Activated CD4-positive, alpha-beta T cell treated with anti-CD3 and anti-CD28 coated beads for 48 hours (primary cell): ENCODE results near the gene CXCL17.
A peak's percentile ranks its signal among the peaks of the same experiment; 100 is the strongest.
"Not testable (repeated sequence)": the region's sequence is repeated elsewhere in the genome, so short reads cannot be mapped to it uniquely, and the experiment has no call there.

Experiments used
- DNase-seq: peaks from one replicate; pipeline ENCODE4 v3.0.0-alpha.2; 2020

The CXCL17 gene, protein sequence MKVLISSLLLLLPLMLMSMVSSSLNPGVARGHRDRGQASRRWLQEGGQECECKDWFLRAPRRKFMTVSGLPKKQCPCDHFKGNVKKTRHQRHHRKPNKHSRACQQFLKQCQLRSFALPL

DNA sequence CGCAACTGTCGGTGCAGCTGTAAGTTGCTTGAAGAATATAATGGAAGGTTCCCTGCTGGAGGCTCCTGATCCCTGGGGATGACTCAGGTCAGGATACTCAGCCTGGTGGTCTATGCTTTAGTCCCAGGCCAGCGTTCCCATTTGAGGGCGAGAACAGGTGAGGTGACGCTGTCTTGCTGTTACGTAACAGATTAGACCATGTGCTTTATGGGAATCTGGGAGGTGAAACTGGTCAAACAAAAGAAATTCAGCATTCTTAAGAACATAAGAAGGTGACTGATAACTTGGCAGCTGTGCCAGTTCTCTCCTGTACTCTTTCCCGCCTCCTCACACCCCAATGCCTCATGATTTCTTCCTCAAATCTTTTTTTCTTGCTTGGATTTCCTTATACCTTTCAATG, at the start of gene CXCL17:
TSS of gene CXCL17 (minus strand) at position 114 of the 400 bp plus-strand sequence. CDS start 114 bp downstream, outside the sequence.
- DNase-seq = no peak

DNA sequence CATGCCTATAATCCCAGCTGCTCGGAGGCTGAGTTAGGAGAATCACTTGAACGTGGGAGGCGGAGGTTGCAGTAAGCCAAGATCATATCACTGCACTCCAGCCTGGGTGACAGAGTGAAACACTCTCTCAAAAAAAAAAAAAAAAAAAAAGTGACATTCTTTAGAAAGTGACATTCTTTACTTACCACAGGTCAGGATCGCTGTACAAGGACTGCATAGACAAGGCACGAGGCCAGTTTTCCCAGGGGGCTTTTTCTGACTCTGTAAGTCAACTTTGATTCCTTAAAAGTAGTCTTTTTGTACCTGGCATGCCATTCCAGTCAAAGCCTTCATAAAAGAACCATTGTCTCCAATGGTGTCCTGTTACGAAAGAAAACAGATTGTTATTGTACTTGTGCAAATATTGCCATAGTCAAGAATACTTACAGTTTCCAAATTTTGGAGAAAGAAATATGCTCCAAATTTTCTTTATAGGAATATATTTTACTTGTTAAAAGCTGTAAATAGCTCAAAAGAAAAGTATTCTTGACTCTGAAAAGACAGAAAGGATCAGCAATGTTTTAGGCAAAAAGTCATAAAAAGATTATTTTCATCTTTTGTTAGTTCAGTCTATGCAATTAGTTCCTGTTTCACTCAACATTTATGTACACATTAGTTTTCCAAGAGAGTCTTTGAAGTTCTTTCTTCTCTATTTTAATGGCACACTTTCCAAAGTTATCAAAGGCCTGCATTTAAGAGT, 46.2 kb upstream of the CXCL17 start:
- DNase-seq = no peak

DNA sequence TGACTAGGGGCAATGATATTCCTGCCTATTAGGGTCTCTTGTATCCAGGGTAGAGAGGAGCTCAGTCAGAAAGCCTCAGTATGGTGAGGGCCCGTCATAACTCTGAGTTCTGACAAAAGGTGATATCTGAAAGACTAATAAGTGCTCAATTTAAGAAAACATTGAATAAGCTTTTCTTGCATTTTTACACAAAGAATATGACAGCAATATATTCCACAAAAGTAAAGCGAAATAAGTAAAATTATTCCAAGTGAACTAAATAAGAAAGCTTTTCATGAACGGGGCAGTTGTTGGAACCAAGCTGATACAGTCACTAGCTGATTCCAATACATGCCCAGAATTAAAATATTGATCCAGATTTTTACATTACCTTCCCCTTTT, 45.0 kb upstream of the CXCL17 start:
- DNase-seq = no peak

DNA sequence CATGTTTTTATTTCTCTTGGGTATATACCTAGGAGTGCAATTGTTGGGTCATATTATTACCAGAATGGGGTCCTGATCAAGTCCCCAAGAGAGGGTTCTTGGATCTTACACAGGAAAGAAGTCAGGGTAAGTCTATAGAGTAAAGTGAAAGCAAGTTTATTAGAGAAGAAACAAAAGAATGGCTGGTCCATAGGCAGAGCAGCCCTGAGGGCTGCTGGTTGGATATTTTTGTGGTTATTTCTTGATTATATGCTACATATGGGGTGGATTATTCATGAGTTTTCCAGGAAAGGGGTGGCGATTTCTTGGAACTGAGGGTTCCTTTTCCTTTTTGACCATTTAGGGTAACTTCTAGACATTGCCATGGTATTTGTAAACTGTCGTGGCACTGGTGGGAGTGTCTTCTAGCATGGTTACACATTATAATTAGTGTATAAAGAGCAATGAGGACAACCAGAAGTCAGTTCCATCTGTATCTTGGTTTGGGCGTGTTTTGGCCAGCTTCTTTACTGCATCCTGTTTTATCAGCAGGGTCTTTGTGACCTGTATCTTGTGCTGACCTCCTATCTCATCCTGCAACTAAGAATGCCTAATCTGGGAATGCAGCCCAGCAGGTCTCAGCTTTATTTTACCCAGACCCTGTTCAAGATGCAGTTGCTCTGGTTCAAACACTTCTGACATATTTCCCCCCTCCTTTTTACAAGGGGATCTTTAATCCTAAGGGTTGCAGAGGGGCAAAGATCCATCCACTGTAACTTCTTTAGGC, 44.5 kb upstream of the CXCL17 start:
- peak; percentile 11 for DNase-seq

DNA sequence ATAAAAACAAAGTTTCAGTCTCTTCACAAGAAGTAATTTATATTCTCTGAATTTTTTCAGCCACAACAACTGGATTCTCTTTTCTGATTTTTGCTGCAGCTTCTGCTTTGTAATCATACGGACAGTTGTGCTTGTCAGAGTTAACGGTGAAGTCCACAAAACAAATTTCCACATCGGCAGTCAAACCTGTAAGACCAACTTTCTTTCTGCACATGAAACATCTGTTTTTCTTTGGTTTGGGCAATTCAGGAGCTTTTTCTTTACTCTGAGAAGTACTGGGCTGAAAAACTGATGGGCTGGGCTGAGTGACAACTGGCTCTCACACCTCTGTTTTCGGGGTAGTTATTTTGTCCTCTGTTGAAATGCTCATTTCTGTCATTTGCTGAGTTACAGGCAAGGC, 42.3 kb upstream of the CXCL17 start:
- DNase-seq = not testable (repeated sequence)

DNA sequence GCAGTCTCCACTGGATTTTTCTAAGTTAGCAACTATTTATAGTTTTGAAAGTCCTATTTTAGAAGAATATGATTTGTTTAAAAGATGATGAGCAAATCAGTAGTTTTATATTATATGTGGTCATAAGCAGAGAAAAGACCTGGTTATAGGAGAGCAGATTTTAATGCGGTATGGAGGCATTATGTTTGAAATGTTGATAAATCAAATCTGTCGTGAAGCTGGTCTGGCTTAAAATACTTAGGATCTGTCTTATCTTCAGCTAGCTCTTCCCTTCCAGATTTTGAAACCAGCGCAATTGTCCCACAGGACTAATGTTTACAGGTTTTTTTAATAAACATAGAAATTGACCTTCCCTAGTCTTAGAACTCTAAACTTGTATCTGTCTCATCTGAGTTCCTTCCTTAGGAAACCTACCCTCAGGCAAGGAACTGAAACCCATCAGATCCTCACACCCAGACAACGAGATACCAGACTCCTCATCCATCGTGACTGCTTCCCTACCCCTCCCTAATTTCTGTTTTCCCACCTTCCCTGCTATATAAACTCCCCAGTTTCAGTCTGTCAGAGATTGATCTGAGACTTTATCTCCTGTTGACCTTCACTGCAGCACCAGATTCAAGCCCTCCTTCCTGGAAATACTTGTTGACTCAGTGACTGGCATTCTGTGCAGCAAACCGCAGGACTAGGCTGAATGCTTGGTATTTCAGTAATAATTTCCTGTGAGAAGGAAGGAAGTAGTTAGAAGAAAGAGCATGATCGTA, 37.8 kb upstream of the CXCL17 start:
- DNase-seq = peak; percentile 14

DNA sequence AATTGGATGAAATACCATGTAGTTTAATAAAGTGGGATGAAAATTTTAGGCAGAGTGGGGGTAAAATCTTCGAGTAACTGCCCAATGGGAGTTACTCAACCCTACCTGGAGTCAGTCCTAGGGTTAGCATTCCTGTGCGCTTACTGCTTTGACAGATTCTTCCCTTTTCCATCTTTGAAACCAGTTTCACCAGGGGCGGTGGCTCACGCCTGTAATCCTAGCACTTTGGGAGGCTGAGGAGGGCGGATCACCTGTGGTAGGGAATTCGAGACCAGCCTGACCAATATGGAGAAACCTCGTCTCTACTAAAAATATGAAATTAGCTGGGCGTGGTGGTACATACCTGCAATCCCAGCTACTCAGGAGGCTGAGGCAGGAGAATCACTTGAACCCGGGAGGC, 37.0 kb upstream of the CXCL17 start:
- no peak for DNase-seq

DNA sequence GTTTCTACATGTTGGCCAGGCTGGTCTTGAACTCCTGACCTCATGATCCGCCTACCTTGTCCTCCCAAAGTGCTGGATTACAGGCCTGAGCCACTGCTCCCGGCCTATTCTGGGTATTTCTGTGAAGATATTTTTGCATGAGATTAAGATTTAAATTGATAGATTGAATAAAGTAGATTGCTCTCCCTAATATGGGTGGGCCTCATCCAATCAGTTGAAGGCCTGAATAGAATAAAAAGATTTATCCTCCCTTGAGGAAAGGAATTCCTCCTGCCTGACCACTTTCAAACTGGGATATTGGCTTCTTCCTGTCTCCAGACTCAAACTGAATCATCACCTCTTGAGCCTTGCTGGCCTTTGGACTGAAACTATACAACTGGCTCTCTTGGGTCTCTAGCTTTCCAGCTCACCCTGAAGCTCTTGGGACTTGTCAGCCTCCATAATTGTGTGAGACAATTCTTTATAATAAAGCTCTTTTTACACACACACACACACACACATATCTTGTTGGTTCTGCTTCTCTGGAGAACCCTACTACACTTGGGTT, 36.1 kb upstream of the CXCL17 start:
- DNase-seq = no peak

DNA sequence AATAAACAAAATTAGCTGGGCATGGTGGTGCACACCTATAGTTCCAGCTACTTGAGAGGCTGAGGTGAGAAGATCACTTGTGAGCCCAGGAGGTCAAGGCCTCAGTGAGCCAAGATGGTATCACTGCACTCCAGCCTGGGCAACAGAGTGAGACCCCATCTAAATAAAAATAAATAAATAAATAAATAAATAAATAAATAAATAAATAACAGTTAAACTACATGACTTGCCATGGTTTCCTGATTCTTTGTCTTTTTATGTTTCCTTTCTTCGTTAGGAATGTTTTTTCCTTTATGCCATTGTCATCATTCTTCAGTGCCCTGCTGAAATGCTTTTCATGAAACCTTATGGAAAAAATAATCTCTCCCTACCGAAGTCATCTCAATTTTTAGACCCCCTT, 35.2 kb upstream of the CXCL17 start:
- no peak for DNase-seq

DNA sequence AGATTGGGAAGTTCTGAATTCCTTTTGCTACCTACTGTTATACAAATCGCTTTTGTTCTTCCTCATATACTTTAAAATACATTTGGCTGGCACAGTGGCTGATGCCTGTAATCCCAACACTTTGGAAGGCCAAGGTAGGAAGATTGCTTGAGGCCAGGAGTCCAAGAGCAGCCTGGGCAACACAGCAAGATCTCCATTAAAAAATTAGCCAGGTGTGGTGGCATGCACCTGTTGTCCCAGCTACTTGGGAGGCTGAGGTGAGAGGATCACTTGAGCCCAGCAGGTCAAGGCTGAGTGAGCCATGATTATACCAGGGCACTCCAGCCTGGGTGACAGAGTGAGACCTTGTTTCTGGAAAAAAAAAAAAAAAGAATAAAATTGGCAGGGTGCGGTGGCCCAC, 34.4 kb upstream of the CXCL17 start:
- no peak for DNase-seq

DNA sequence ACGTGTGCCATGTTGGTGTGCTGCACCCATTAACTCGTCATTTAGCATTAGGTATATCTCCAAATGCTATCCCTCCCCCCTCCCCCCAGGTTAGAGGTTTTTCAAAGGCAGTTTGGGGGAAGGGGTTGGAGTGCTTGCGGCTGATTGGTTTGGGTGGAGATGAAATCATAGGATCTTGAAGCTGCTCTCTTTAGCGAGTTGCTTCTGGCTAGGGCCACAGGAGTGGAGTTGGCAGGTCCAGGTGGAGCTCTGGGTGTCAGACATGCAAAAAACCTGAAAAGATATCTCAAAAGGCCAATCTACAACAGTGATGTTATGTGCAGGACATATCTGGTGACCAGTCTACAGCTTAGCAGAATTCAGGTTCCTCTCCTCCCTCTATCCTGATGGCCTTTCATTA, 32.6 kb upstream of the CXCL17 start:
- no peak for DNase-seq

DNA sequence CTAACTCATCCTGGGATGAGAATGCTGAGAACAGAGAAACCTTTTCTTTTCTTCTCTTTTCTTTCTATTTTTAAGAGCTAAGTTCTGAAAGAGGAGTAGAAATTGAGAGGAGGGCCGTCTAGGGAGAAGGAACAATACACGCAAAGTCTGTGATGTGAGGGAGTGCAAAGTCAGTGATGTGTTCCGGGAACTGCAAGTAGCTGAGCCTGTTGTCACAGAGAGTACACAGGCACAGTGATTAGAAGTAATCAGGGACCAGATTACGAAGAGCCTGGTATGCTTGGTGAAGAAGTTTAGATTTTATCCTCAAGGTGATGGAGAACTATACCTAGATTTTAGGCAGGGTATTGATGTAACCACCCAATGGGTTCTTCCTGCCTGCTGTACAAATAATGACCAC, 32.0 kb upstream of the CXCL17 start:
- no peak for DNase-seq

DNA sequence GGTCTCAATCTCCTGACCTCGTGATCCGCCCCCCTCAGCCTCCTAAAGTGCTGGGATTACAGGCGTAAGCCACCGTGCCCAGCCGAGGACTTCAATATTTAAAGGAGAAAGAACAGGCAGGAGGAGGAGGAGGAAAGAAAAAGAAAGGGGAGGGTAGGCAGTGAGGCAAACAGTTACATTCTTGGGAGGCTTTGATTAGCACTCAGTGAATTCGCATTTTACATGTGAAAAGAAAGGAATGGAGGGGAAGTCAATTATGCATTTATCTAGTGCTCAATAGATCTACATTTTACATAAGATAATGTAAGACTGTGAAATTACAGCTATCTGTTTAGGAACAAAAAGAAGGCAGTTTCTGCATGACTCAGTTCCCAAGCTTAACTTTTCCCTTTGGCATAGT, 30.9 kb upstream of the CXCL17 start:
- no peak for DNase-seq

DNA sequence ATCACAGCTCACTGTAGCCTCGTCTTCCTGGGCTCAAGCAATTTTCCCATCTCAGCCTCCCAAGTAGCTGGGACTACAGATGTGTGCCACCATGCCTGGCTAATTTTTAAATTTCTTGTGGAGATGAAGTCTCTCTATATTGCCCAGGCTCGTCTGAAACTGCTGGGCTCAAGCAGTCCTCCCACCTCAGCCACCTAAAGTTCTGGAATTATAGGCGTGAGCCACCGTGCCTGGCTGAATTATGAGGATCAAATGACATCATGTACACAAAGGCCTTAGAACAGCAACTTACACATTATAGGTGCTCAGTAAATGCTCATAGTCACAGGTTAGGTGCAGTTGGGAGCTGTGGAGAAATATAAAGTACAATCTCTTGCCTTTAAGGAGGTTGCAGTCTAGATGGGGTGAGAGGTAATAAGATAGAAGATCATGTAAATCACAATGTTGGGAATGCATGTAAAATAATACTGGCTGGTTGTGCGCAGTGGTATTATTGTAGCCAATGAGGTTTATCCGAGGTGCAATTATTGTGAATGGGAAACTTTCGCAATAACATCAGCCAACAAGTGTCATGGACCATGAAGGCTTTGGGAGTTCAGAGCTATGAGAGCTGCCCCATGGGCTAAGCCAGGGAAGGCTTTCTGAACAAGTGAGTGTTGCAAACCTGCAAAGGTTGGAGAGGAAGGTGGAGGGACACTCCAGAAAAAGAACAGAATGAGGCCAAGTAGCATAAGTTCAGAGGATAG, 29.8 kb upstream of the CXCL17 start:
- DNase-seq = no peak

DNA sequence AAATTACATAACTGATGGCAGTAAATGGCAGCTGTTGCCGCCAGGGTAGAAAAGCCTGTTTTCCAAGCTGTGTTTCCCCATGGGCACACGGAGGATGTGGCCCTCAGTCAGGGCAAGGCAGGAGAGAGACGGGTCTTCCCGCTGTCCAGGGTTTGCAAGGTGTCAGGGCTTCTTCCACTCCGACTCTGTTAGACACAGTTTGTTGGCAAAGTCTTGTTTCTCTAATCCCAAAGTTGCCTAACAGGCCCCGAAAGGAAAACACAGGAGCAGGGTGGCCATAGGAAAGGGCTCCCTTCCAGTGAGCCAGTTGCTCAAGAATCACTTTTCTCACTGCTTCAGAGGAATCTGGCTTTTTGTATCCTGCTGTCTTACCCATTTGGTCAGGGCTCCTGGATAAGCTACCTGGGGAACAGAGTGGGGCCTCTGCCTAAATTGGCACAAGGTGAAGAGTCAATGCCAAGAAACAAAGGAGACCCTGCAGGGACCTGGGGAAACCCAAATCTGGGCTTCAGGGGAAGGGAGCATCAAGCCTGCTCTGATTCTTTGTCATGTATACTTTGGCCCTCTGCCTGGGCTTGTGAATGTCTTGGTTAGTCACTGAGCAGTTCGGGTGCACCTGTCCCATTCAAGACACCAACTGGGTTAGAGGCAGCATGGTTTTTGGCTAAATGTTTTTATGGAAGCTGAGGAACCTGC, 29.0 kb upstream of the CXCL17 start:
- DNase-seq = no peak

DNA sequence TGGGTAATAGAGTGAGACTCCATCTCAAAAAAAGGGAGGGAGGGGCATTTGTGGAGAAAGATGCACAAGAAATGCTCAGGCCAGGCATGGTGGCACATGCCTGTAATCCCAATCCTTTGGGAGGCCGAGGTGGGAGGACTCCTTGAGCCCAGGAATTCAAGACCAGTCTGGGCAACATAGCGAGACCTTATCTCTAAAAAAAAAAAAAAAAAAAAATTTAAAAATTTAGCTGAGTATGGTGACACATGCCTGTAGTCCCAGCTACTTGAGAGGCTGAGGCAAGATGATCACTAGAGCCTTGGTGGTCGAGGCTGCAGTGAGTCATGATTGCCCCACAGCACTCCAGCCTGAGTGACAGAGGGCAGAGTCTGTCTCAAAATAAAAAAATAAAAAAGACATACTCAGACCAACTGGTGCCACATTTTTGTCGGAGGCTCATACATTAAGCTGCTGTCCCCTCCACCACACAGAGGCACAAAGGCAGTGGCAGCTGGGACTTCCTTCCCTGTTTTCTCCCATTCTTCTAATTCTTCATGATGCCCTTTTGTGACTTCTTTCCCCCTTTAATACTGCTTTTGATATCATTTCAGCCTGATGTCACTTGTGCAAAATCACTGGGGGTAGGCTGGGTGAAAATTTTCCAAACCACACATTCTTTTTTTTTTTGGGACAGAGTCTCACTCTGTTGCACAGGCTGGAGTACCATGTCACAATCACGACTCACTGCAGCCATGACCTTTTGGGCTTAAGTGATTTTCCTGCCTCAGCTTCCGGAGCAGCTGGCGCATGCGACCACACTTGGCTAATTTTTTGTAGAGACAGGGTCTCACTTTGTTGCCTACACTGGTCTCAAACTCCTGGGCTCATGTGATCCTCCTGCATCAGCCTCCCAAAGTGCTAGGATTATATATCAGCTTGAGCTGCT, 26.8 kb upstream of the CXCL17 start:
- DNase-seq = peak; percentile 25

DNA sequence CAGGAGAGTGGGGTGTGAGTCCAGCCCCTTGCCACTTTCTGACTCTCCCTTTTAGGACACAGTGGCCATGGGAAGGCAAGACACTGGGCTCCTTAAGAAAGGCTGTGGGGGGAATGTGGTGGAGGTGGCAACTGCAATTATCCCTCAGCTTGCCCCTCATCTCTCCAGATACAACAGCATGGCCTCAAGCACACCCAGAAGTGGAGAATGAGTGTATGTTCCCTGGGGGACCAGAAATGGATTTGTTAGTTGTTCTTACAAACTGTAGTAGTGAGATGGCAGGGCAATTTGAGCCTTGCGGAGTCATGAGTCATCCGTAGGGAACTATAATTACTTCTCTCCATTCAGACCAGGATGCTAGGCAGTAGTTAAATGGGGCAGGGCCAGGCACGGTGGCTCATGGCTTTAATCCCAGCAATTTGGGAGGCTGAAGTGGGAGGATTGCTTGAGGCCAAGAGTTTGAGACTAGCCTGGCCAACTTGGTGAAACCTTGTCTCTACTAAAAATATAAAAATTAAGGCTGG, 25.6 kb upstream of the CXCL17 start:
- DNase-seq = no peak

DNA sequence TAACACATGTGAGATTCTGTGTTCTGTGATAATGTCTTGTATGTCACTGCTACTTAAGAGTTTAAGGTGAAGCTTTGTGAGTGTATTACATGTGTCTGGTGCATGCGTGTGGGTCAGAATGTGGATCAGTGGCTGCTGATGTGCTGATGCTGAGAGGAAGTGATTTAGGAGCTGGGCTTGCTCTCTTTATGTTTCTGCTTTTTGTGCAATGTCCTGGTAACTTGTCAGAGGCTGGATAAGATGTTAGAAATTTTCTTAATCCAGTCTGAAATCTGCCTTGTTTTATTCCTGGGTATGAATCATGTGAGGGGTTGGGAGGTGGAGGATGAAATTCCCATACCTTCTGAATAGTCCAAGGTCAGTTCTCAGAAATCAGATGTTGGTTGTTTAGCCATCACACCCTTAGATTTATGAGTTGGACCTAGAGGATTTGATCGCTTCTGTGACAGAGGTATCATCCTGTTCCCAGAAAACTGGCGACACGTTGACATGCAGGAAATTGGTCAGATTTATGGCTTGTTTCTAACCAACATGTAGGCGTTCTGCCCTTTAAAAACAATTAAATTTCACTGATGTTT, 24.5 kb upstream of the CXCL17 start:
- DNase-seq = no peak

DNA sequence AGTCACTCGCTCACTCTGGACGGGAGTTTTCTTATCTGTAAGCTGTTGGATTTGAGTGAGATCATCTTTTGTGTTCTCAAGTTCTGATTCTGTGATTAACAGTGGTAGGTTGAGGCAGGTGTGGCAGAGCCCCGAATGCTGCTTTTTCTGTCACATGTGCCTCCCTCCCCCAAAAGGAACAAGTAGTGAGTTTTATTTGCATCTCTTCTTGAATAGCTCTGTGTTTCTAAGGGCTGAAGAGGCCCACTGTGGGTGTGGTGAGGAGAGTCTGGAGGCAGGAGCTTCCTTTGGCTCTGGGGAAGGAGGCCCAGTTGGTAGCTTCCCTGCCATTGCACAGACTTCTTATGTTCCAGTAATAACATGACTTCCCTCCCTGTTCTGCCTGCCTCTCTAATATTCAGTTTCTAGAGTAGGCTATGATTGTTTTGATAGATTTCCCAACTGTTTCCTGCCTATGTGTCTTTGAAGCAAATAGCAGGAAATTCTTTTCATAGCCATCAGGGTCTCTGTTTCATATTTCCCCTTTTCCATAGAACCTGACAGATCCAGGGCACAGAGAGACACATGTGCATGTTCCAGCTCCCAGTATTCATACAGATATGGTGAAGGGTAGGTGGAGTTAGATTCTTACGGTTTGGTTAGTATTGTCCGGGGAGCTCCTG, 23.9 kb upstream of the CXCL17 start:
- no peak for DNase-seq
